Activated CD8-positive, alpha-beta memory T cell treated with anti-CD3 and anti-CD28 coated beads for 48 hours (primary cell): ENCODE data around the gene SIRT5.

Experiments
- DNase-seq, 3 experiments: peaks; one replicate each; pipeline ENCODE4 v3.0.0-alpha.2; 2020; ENCODE audit warnings: low read depth in 2 of 3, low spot score in 2 of 3

Gene SIRT5

GRCh38 chr6:13629459-13630116, 55.2 kb downstream of the SIRT5 start:
- DNase-seq = no peak

DNA sequence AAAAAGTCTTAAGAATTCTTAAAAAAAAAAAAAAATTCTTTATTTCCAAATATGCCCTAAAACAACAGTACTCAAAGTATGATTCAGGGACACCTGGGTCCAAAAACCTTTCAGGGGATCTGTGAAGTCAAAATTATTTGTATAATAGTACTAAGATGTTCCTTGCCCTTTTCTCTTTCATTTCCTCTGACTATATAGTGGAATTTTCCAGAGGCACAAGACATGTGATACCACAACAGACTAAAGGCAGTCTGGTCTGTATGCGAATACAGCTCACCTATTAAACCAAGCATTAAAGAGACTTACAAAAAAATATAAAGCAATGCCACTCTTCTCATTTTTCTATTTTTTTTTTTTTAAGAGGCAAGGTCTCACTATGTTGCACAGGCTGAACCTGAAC, 56.1 kb downstream of the SIRT5 start:
- DNase-seq = no peak

- no peak for DNase-seq
Measured at GRCh38 chr6:13633343-13633742, 58.9 kb downstream of the SIRT5 start.

GRCh38 chr6:13635948-13636658, 61.7 kb downstream of the SIRT5 start:
- DNase-seq = no peak

DNA sequence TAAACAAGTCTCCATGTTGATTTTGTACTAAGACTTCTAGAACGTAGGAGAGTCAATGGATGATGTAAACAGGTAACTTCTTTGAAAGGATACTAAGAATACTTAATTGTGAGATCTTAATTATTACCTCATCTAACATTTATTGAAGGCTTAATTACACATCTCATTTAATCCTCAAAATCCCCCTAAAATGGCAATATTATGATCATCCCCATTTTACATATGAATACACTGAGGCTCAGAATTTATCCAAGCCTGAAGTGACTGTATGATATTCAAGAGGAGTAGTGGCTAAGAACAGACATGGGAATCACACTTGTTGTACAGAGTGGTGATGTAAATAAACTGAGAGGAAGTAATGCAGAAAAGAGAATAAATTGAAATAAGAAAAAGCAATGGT, 63.6 kb downstream of the SIRT5 start:
- no peak for DNase-seq

DNA sequence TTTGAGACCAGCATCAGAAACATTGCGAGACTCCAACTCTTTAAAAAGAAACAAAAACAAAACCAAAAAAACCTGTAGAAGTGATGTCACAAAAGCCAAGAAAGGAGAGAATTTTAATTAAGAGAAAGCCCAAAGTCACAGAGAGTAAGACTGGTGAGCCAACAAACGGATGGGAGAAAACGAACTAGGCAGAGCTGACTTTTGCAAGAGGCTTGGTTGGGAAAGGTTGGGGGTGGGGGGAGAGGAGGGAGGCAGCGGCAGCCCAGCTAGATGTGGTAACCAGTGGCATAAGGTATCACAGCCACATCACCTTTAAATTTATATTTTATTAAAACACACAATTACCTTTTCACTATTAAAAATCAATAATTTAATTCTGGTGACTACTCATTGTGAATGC, 64.2 kb downstream of the SIRT5 start:
- DNase-seq = no peak

DNA sequence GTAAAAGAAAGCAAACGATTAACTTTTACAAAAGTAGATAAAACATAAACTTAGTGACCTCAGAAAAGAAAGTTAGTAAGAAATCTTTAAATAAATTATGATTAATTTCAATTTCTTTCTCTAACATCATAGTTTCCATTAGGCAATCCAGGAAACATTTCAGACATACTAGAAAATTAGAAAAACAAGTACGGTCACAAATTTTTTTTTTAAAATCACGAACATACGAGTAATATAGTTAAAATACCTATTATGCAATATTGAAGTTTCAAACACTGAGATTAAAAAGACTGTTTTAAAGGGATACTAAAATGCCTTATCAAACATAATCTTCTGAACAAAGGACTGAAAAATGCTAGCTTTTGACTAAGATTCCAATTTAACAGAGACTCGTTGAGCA, 66.9 kb downstream of the SIRT5 start:
- no peak for DNase-seq

DNA sequence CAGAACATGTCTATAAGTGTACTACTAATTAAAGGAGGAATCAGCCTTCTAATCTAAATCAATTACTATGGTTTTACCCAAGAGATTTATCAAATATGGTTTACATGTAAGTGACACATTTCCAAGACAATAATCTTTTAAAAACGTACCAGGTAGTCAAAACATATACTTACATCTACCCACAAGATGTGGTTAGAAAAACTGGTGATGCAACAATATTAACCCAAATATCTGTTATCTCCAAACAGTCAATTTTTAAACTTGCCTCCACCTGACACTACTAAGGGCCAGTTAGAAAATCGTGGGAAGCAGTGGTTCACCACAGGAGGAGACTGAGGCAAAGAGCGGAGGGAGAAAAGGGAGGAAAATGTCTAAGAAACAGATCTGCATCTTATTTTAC, 68.7 kb downstream of the SIRT5 start:
- DNase-seq = no peak

- no peak for DNase-seq
Measured at GRCh38 chr6:13648850-13649249, 74.4 kb downstream of the SIRT5 start.

DNA sequence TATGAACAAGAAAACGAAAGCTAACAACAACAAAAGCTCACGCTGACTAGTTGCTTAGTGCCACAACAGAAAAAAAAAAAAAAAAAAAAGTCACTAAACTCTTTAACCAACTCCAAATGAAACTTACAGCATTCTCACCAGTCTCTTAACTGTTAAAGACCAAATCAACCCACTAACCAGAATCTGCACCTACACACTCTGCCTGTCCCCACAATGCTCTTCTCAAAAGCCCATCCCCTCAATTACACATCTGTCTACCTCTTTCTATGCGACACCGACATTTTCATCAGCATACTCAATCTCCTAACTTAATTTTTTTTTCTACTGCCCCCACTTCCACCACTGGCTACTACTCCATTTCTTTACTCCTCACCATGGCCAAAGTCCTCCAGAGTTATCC, 75.0 kb downstream of the SIRT5 start:
- DNase-seq = no peak

DNA sequence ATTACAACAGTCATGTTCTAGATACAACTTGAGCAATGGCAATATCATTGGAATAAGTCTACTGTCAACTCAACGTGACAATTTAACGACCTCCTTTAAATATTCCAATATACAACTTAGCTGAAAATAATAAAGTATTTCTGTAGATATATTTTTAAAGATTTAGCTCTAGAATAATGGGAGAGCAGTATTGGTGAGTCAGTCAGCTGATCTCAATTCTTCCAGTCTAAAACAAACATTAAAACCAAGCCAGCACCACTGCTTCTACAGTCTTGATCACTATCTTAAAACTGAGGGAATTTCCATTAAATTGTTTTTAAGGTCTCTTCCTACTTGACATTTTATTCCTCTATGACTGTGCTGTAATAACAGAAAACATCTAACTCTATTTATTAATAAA, 78.9 kb downstream of the SIRT5 start:
- DNase-seq = no peak

GRCh38 chr6:13654496-13654895, 80.1 kb downstream of the SIRT5 start:
- DNase-seq = no peak

- no peak for DNase-seq
Measured at GRCh38 chr6:13655700-13656099, 81.3 kb downstream of the SIRT5 start.

GRCh38 chr6:13660273-13660672, 85.9 kb downstream of the SIRT5 start:
- DNase-seq = no peak

- DNase-seq = no peak
Measured at GRCh38 chr6:13660893-13661292, 86.5 kb downstream of the SIRT5 start.

- no peak for DNase-seq
Measured at GRCh38 chr6:13661647-13662046, 87.2 kb downstream of the SIRT5 start.

DNA sequence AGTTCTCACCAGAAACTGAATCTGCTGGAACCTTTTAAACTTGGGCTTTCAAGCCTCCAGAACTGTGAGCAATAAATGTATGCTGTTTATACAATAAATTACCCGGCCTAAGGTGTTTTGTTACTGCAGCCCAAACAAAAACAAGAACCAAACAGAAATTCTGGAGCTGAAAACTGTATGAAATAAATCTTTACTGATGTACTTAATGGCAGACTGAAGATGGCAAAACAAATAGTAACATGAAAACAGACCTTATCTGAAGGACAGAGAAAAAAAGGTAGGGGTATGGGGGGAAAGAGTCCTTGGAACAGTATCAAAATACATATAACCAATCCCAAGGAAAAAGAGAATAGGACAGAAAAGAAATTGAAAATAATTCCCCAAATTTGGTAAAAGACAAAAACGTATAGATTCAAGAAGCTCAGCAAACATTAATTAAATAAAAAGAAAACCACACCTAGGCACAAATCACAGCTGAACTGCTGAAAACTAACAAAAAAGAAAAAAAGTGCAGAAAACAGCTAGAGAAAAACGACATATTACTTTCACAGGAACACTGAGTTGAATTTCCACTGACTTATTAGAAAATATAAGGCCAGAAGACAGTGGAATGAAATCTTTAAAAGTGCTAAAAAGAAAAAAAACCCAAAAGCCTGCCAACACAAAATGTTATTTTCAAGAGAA, 88.4 kb downstream of the SIRT5 start:
- no peak for DNase-seq

DNA sequence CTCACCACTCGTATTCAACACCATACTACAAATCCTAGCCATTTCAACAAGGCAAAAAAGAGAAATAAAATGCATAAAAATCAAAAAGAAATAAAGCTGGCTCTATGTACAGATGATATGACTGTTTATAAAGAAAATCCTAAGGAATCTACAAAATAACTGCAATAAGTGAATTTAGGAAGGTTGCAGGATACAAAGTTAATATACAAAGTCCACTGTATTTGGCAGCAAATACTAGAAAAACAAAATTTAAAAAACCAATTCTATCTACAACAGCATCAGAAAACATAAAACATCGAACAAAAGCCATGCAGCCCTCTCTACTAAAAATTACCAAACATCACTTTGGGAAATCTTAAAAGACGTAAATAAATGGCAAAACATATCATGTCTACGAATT, 89.6 kb downstream of the SIRT5 start:
- no peak for DNase-seq
